HepG2 (cell line): ENCODE measurements around the gene GTF2H3. TPM values are rescaled to one million over a fixed set of nuclear protein-coding genes. Genes with fewer than 3 reads are reported as not detected.

Source experiments
- BRF2 ChIP-seq: sonication (generic); formaldehyde crosslinking; IDR thresholded peaks from 2 replicates; pipeline ENCODE4 v1.8.1; 2022; ENCODE audit warnings: mild to moderate bottlenecking, missing genetic modification reagents
- CCDC6 ChIP-seq: sonication (generic); formaldehyde crosslinking; IDR thresholded peaks from 2 replicates; pipeline ENCODE4 v1.8.1; 2022; ENCODE audit warnings: mild to moderate bottlenecking, missing genetic modification reagents, moderate library complexity
- GPBP1L1 ChIP-seq: sonication (generic); formaldehyde crosslinking; IDR thresholded peaks from 2 replicates; pipeline ENCODE4 v1.5.0; 2020; ENCODE audit warnings: mild to moderate bottlenecking, missing genetic modification reagents
- GTF3A ChIP-seq: sonication (generic); formaldehyde crosslinking; conservative IDR thresholded peaks from 2 replicates; pipeline ENCODE4 v1.4.0; 2020; ENCODE audit warnings: mild to moderate bottlenecking, missing genetic modification reagents
- HHEX ChIP-seq: IDR thresholded peaks from 2 replicates; pipeline ENCODE4 v1.6.1; 2016; ENCODE audit warnings: control low read depth
- HMG20A ChIP-seq: IDR thresholded peaks from 2 replicates; pipeline ENCODE4 v1.6.1; 2016; ENCODE audit warnings: borderline replicate concordance
- HNRNPK ChIP-seq: fragments of 200-400 bp; formaldehyde crosslinking; IDR thresholded peaks from 2 replicates; pipeline ENCODE4 v1.6.1; 2018; ENCODE audit warnings: low read length, low read depth, moderate library complexity, mild to moderate bottlenecking; ENCODE audit not compliant: poor library complexity, severe bottlenecking
- HOXA5 ChIP-seq: sonication (generic); formaldehyde crosslinking; IDR thresholded peaks from 2 replicates; pipeline ENCODE4 v1.4.0; 2020; ENCODE audit warnings: missing genetic modification reagents
- LBX2 ChIP-seq: sonication (generic); formaldehyde crosslinking; IDR thresholded peaks from 2 replicates; pipeline ENCODE4 v1.5.0; 2020; ENCODE audit warnings: missing genetic modification reagents, mild to moderate bottlenecking, borderline replicate concordance
- MAFG ChIP-seq: sonication (generic); formaldehyde crosslinking; IDR thresholded peaks from 2 replicates; pipeline ENCODE4 v1.5.1; 2020; ENCODE audit warnings: mild to moderate bottlenecking, missing genetic modification reagents
- MBD4 ChIP-seq: IDR thresholded peaks from 2 replicates; pipeline ENCODE4 v1.6.1; 2012; ENCODE audit warnings: low read length, inconsistent platforms, borderline replicate concordance
- RCOR2 ChIP-seq: IDR thresholded peaks from 2 replicates; pipeline ENCODE4 v1.6.1; 2016; ENCODE audit warnings: missing biosample characterization, missing genetic modification reagents
- SP140L ChIP-seq: sonication (generic); formaldehyde crosslinking; IDR thresholded peaks from 2 replicates; pipeline ENCODE4 v1.4.0; 2020; ENCODE audit warnings: missing genetic modification reagents, borderline replicate concordance
- TFDP1 ChIP-seq: IDR thresholded peaks from 2 replicates; pipeline ENCODE4 v1.6.1; 2016; ENCODE audit warnings: missing compliant biosample characterization, missing genetic modification reagents, borderline replicate concordance
- U2AF1 ChIP-seq: fragments of 200-400 bp; formaldehyde crosslinking; optimal IDR thresholded peaks from 2 replicates; pipeline ENCODE3; 2017; ENCODE audit warnings: mild to moderate bottlenecking, low read depth, low read length
- ZBTB2 ChIP-seq: sonication (generic); formaldehyde crosslinking; IDR thresholded peaks from 2 replicates; pipeline ENCODE4 v1.8.0; 2022; ENCODE audit warnings: low read depth, missing genetic modification reagents
- ZFP90 ChIP-seq: sonication (generic); formaldehyde crosslinking; IDR thresholded peaks from 2 replicates; pipeline ENCODE4 v1.8.0; 2022; ENCODE audit warnings: missing genetic modification reagents, mild to moderate bottlenecking, inconsistent platforms, borderline replicate concordance
- ZNF235 ChIP-seq: sonication (generic); formaldehyde crosslinking; IDR thresholded peaks from 2 replicates; pipeline ENCODE4 v1.8.1; 2023; ENCODE audit warnings: mild to moderate bottlenecking, missing genetic modification reagents, borderline replicate concordance
- ZNF496 ChIP-seq: sonication (generic); formaldehyde crosslinking; IDR thresholded peaks from 2 replicates; pipeline ENCODE4 v1.8.1; 2023; ENCODE audit warnings: mild to moderate bottlenecking, moderate library complexity, missing genetic modification reagents; ENCODE audit not compliant: insufficient replicate concordance
- ZNF7 ChIP-seq: IDR thresholded peaks from 2 replicates; pipeline ENCODE4 v1.6.1; 2016; ENCODE audit warnings: missing biosample characterization, missing genetic modification reagents
- ZNF766 ChIP-seq: sonication (generic); formaldehyde crosslinking; IDR thresholded peaks from 2 replicates; pipeline ENCODE4 v1.5.0; 2020; ENCODE audit warnings: missing genetic modification reagents, borderline replicate concordance
- ZNF790 ChIP-seq: sonication (generic); formaldehyde crosslinking; IDR thresholded peaks from 2 replicates; pipeline ENCODE4 v1.8.0; 2022; ENCODE audit warnings: missing genetic modification reagents, mild to moderate bottlenecking, borderline replicate concordance
- polyA plus RNA-seq, 8 experiments: library from polyadenylated mRNA; depleted of rRNA in 3 of 8; stranded (reverse) in 7 of 8; unstranded in 1 of 8; fragments of >200 nt; fragmentation: Illumina TruSeq in 4 of 8; extraction: Trizol in 4 of 8; gene quantifications; 2 replicates each; pipeline versions ENCODE4 v1.2.1 to v1.2.3, GENCODE V29; 2011 to 2016; ENCODE audit warnings: low read depth in 4 of 8, missing spikeins in 1 of 8, mixed read lengths in 1 of 8; ENCODE audit not compliant: insufficient read depth in 1 of 8
- total RNA-seq, 5 experiments: library from RNA; depleted of rRNA; stranded (reverse); fragments of >200 nt; fragmentation: Illumina TruSeq; extraction: Trizol; gene quantifications; 2 replicates each; pipeline ENCODE4 v1.2.3, GENCODE V29; 2016; ENCODE audit warnings: low read depth in 1 of 5

Gene GTF2H3
- total and polyA plus RNA-seq, 2 of the 13 experiments (the other 11 are each of a cell fraction or from before 2014, with no cell fraction given), result 35.8 to 58.8 TPM

- TF ChIP-seq HOXA5 (CRISPR knock-in tag) (peak; percentile 91), BRF2 (CRISPR knock-in tag) (peak; percentile 45; the same call in 1 of the 2 replicates), ZNF7 (CRISPR knock-in tag) (no peak; the same call in 1 of the 2 replicates), ZFP90 (CRISPR knock-in tag) (peak; percentile 88), ZNF790 (peak; percentile 97), U2AF1 (no peak), MBD4 (no peak), ZNF496 (CRISPR knock-in tag) (no peak), HNRNPK (peak; percentile 85), TFDP1 (CRISPR knock-in tag) (peak; percentile 96), MAFG (no peak), GPBP1L1 (CRISPR knock-in tag) (no peak), ZNF766 (peak; percentile 91), ZNF235 (CRISPR knock-in tag) (no peak), GTF3A (CRISPR knock-in tag) (peak; percentile 96; the same call in 1 of the 2 replicates), HMG20A (0 out of 2 replicates have a peak, but pooled peaks have one; percentile 19), RCOR2 (CRISPR knock-in tag) (peak; percentile 41; the same call in 1 of the 2 replicates), SP140L (CRISPR knock-in tag) (peak; percentile 48; the same call in 1 of the 2 replicates), LBX2 (CRISPR knock-in tag) (no peak), HHEX (CRISPR knock-in tag) (no peak), CCDC6 (peak; percentile 69; the same call in 1 of the 2 replicates), ZBTB2 (CRISPR knock-in tag) (peak; percentile 85)
Measured at GRCh38 chr12:123601602-123602489, 31.8 kb upstream of the GTF2H3 start, which contains the start of gene DDX55 (continued).
